Body of pancreas (tissue), 4 donors: Measurements from ENCODE around the gene ANKS3. TPM values are rescaled to one million over a fixed set of nuclear protein-coding genes. Genes with fewer than 3 reads are reported as not detected.

ENCODE experiments used
- ATAC-seq: fragments of 150-250 bp; one replicate; pipeline ENCODE4 v1.9.1; 2016
- DNase-seq, 4 donors: peaks; one replicate each; pipeline ENCODE4 v3.0.0-alpha.2; 2019
- H3K27ac ChIP-seq, 4 donors: fragments of 200-600 bp; sonication (generic); 1 replicate in 3 of 4; 2 replicates in 1 of 4; pipeline versions ENCODE4 v1.5.1 to v1.6.1; 2016 to 2019; ENCODE audit warnings: mild to moderate bottlenecking in 1 of 4, mixed read lengths in 1 of 4, moderate library complexity in 1 of 4
- H3K27me3 ChIP-seq, 2 donors: fragments of 200-600 bp; sonication (generic); one replicate each; pipeline ENCODE4 v1.6.0; 2016; ENCODE audit warnings: mild to moderate bottlenecking in 1 of 2
- H3K36me3 ChIP-seq, 2 donors: fragments of 200-600 bp; sonication (generic); replicated peaks in 1 of 2; 2 replicates each; pipeline ENCODE4 v1.5.1; 2016; ENCODE audit warnings: low read depth in 2 of 2; ENCODE audit not compliant: insufficient read depth in 1 of 2
- H3K4me1 ChIP-seq: fragments of 200-600 bp; sonication (generic); one replicate; pipeline ENCODE4 v1.6.0; 2016
- H3K4me3 ChIP-seq, 2 donors: fragments of 200-600 bp; sonication (generic); 1 replicate in 1 of 2; 2 replicates in 1 of 2; pipeline ENCODE4 v1.5.1; 2016 to 2019
- H3K9me3 ChIP-seq, 3 donors: fragments of 200-600 bp; sonication (generic); 1 replicate in 2 of 3; 2 replicates in 1 of 3; pipeline ENCODE4 v1.5.1; 2016
- POLR2A ChIP-seq, 3 donors: fragments of 450-650 bp; IDR thresholded peaks; one replicate each; pipeline ENCODE4 v1.6.1; 2016; ENCODE audit warnings: antibody characterized with exemption in 3 of 3, mild to moderate bottlenecking in 2 of 3
- WGBS, 2 donors: methylation state at CpG; one replicate each; pipeline ENCODE4 v1.1.5; 2017; 5-methylcytosine and 5-hydroxymethylcytosine counted together
- intact Hi-C: fragments of 100-400 bp; cut with DNase I; formaldehyde crosslinking; loops from one replicate; pipeline ENCODE4 v1.15.1; 2023
- total RNA-seq, 2 donors: library from RNA; depleted of rRNA; stranded (reverse); fragments of >200 nt; gene quantifications; one replicate each; pipeline ENCODE4 v1.1.0, GENCODE V29; 2016
- TF ChIP-seq, protein P1 (sequence below), 7 experiments: fragments of 450-650 bp in 4 of 7; fragments of 200-600 bp in 3 of 7; sonication (generic) in 3 of 7; IDR thresholded peaks; one replicate each; pipeline ENCODE4 v1.5.1; 2016 to 2019; ENCODE audit warnings: antibody characterized with exemption in 7 of 7

Gene ANKS3
- total RNA-seq, 2 donors from 2014 or later, result 16.6 to 64.9 TPM

DNA sequence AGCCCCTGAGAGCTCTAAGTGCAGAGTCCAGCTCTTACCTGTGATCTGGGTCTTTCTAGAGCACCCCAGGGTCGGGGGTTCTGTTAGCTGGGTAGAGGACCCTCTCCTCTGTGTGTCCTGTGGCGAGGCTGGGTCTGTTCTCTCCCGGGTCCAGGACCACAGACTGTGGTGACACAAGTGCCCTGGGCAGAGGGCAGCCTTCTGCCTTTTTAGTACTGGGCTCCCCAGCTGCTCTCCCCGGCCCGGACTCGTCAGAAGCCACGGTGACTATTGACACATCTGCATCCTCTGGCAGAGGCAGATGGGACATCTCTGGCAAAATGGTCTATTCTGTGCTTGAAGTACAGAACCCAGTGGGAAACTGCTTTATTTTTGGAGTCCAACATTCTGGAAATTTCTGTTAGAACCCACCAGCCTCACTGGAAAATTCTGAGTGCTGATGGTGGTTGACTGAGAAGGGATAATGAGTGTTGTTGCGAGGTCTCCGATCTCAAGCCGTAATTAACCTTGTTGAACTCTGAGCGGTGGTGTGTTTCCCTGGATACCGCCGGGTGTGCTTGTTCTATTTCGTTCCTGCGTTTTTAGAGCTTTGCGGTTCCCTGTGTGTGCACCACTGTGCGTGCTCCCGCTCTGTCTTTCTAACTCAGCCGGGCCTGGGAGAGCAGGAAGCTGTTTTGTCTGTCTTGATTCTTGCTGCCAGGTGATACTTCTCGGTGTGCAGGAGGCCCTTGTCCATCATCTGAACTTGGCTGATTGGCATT is 66.7 kb downstream of the ANKS3 start:
- DNase-seq (peak in 1 of 4 donors; percentile 7), ATAC-seq (no peak)
- Histone ChIP-seq H3K27me3 (no peaks in the 10 kb centered on the region), H3K36me3 (peaks cover 0 to 18% of the 10 kb centered on the region in 2 donors), H3K4me1 (peaks cover 12% of the 10 kb centered on the region), H3K9me3 (no peaks in the 10 kb centered on the region), H3K4me3 (no peak overlapping the region), H3K27ac (no peak overlapping the region)
- intact Hi-C loops, result no loop called here
- 82 to 89% methylated on average over 18 to 20 of the region's 20 CpGs for WGBS, 2 donors
- TF ChIP-seq, protein P1, sequence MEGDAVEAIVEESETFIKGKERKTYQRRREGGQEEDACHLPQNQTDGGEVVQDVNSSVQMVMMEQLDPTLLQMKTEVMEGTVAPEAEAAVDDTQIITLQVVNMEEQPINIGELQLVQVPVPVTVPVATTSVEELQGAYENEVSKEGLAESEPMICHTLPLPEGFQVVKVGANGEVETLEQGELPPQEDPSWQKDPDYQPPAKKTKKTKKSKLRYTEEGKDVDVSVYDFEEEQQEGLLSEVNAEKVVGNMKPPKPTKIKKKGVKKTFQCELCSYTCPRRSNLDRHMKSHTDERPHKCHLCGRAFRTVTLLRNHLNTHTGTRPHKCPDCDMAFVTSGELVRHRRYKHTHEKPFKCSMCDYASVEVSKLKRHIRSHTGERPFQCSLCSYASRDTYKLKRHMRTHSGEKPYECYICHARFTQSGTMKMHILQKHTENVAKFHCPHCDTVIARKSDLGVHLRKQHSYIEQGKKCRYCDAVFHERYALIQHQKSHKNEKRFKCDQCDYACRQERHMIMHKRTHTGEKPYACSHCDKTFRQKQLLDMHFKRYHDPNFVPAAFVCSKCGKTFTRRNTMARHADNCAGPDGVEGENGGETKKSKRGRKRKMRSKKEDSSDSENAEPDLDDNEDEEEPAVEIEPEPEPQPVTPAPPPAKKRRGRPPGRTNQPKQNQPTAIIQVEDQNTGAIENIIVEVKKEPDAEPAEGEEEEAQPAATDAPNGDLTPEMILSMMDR (IDR thresholded peaks at IDR 0.05), result no peak
- no peak for TF ChIP-seq POLR2A (IDR thresholded peaks at IDR 0.05)

DNA sequence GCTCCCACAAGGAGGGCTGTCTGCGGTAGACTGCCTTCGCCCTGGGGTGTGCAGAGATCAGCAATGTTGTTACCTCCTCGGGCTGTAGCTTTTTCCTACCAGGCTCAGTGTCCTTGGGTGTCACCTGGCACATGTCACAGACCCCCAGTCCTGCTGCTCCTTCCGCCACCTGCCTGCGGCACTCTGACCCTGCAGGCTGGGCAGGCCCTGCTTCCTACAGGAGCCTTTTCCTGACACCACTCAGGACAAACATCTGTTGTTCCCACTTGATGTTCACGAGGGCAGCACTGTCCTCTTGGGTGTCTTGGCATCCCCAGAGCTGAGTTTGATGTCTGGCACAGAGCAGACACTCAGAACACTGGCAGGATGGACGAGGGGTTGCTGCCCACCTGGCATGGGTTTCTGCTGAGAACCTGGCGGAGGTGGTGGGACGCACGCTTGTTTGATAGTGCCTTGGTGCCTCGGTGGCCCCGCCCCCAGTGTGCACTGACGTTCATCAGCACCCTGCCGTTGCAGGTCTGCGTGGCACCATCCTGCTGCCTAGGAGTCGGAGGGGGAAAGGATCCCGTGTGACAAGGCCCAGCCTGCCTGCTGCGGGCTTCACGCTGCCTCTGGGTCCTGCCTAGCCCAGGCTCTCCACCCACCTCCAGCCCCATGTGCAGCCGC is 67.4 kb downstream of the ANKS3 start:
- H3K36me3 ChIP-seq, result peaks cover 0 to 18% of the 10 kb centered on the region in 2 donors
- no peaks in the 10 kb centered on the region for H3K9me3 ChIP-seq
- intact Hi-C loops, result no loop called here
- no peaks in the 10 kb centered on the region for H3K27me3 ChIP-seq
- H3K4me3 ChIP-seq, result no peak overlapping the region
- peaks cover 12% of the 10 kb centered on the region for H3K4me1 ChIP-seq
- H3K27ac ChIP-seq, result no peak overlapping the region
- no peak for TF ChIP-seq POLR2A (IDR thresholded peaks at IDR 0.05)
- TF ChIP-seq, protein P1 (IDR thresholded peaks at IDR 0.05), result no peak
- DNase-seq, result peak in 1 of 4 donors; percentile 40
- no peak for ATAC-seq
- WGBS, 2 donors, result 82 to 88% methylated on average over 7 to 19 of the region's 20 CpGs

DNA sequence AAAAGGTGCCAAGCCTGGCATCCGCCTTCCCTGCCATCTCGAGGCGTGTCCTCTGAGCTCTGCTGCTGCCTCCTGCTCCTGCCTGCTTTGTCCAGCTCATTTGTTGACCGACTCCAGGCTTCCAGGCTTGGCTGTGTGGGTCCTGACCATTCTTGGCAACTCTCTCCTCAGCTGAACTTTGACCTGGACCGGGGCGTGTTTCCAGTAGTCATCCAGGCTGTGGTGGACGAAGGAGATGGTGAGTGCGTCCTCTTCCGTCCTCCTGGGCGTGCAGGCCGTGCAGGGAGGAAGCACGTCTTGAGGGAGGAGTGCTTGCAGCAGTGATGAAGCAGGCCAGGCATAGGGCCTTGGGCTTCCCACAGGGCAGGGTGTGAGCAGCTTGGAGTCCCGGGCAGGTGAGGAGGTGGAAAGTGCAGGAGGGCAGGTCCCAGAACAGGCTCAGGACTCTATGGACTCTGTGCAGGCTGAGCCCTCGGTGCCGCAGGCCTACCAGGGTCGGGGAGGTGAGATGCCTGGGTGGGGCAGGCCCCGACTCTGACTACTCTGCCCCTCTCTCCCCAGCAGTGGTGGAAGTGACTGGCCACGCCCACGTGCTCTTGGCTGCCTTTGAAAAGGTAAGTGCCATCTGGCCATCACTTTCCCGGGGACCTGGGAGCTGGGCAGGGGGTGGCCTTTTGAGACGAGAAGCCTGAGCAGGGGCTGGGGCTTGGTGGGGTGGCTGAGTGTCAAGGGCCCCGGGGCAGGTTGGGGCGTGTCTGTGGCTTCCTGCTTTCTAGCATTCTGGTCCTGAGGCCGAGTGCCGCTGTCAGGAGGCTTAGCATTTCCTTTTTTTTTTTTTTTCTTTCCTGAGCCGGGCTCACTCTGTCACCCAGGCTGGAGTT is 69.3 kb downstream of the ANKS3 start:
- Histone ChIP-seq H3K4me3 (no peak overlapping the region), H3K36me3 (peaks cover 0 to 18% of the 10 kb centered on the region in 2 donors), H3K4me1 (peaks cover 16% of the 10 kb centered on the region), H3K27me3 (no peaks in the 10 kb centered on the region), H3K27ac (peak overlapping the region in 1 of 4 donors; percentile 31), H3K9me3 (no peaks in the 10 kb centered on the region)
- ATAC-seq (no peak), DNase-seq (peak in 1 of 4 donors; percentile 56)
- TF ChIP-seq, protein P1 (IDR thresholded peaks at IDR 0.05), result no peak
- no peak for TF ChIP-seq POLR2A (IDR thresholded peaks at IDR 0.05)
- WGBS, 2 donors, result 60 to 78% methylated on average over 17 to 26 of the region's 26 CpGs
- intact Hi-C loops, result no loop called here

DNA sequence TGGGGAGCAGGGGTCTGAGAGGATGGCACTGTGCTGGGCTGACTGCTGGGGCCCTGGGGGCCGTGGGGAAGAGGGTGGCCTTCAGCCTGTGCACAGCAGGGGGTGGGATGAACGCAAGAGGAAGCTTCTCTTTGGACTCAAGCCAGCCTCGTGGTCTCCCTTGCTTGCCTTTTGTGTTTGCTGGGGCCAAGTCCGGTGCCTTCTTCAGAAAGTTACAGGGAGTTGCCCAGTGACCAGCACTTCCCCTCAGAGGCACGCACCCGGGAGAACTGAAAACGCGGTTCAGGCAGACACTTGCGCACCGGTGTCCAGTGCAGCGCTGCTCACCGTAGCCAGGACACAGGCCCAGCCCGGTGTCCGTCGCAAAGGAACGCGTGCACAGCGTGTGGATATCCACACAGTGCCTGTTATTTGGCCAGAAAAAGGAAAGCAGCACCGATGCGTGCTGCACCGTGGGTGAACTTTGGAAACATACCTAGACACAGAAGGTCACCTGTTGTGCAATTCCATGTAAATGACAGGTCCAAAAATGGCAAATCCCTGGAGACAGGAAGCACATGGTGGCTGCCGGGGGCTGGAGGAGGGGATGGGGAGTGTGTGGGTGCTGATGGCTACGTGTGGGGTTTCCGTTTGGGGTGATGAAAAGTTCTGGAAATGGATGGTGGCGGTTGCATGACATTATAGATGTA is 70.2 kb downstream of the ANKS3 start:
- peaks cover 0 to 13% of the 10 kb centered on the region in 2 donors for H3K36me3 ChIP-seq
- H3K9me3 ChIP-seq, result no peaks in the 10 kb centered on the region
- H3K4me1 ChIP-seq, result peaks cover 16% of the 10 kb centered on the region
- ATAC-seq (no peak), DNase-seq (peak in 2 of 4 donors; percentile 40 to 79)
- H3K27me3 ChIP-seq, result no peaks in the 10 kb centered on the region
- no peak for TF ChIP-seq POLR2A (IDR thresholded peaks at IDR 0.05)
- TF ChIP-seq, protein P1 (IDR thresholded peaks at IDR 0.05), result no peak
- WGBS, 2 donors, result 70 to 80% methylated on average over 20 to 25 of the region's 25 CpGs
- H3K4me3 ChIP-seq, result no peak overlapping the region
- H3K27ac ChIP-seq, result peak overlapping the region in 2 of 4 donors; percentile 11 to 43
- intact Hi-C loops, result no loop called here
